SKM-1 (cell line): ENCODE results near the gene DOCK8.
A peak's percentile ranks its signal among the peaks of the same experiment; 100 is the strongest.
"Not testable (repeated sequence)": the region's sequence is repeated elsewhere in the genome, so short reads cannot be mapped to it uniquely, and the experiment has no call there.

Source experiments
- DNase-seq: peaks from one replicate; lab custom pipeline; 2025; ENCODE audit not compliant: unreplicated experiment; lab: John Stamatoyannopoulos, UW

DOCK8 gene

GRCh38 chr9:224582-225520 is 10.2 kb downstream of the DOCK8 start:
- DNase-seq: no peak

DNA sequence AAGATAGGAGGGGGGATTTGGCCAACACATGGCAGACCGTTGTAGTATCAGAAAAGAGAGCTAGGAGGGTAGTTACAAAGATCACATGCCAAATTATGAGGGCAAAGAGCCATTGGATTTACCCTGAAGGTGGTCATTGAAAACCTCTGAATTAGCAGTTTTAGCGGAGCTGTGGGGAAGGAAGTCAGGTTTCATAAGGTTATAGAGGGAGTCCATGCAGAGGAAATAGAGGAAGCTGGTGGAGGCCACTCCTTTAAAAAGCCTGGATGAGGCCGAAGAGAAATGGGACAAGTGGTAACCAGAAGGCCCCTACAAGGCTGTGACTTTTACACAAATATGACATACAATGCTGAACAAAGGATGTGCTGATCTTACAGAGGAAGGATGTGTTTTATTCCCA is 13.2 kb downstream of the DOCK8 start:
- DNase-seq: peak; percentile 81

DNA sequence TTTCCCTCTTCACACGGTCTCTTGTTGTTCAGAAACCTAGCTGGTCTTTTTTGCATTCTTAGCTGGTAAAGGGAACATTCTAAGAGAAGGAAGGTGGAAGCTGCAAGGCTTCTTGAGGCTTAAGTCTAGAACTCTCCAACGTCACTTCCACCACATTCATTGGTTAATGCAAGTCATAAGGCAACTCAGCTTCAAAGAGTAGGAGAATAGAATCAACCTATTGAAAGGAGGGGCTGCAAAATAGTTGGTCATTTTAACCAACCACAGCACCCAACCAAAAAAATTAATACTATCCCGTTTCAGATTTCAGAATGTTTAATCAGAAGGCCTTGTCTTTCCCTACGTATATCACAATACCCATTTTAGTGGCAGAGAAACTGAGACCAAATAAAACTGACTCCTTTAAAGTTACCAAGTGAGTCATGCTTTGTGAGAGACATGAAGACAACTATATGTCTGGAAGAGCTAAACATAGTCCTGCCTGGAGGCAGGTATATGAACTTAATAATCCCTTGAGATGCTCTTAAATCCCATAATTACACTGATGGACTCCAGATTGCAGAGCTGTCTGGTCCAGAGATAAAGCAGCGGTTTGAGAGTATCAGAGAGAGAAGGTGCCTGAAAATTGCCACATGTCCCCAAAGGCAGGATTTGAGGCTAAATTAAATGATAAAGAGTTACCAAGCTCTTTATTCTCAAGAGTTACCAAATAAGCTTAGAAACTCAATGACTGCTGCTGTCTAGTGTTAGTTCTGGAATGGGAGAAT is 14.4 kb downstream of the DOCK8 start:
- no peak for DNase-seq

DNA sequence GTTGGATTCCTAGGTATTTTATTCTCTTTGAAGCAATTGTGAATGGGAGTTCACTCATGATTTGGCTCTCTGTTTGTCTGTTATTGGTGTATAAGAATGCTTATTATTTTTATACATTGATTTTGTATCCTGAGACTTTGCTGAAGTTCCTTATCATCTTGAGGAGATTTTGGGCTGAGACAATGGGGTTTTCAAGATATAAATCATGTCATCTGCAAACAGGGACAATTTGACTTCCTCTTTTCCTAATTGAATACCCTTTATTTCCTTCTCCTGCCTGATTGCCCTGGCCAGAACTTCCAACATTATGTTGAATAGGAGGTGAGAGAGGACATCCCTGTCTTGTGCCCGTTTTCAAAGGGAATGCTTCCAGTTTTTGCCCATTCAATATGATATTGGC is 17.0 kb downstream of the DOCK8 start:
- not testable (repeated sequence) for DNase-seq

- not testable (repeated sequence) for DNase-seq
Observed at GRCh38 chr9:233708-234107, 19.0 kb downstream of the DOCK8 start.

- DNase-seq: no peak
Observed at GRCh38 chr9:237141-237857, 22.6 kb downstream of the DOCK8 start.

- DNase-seq: no peak
Observed at GRCh38 chr9:237858-238345, 23.2 kb downstream of the DOCK8 start.

- DNase-seq: no peak
Observed at GRCh38 chr9:242461-243080, 27.9 kb downstream of the DOCK8 start.

DNA sequence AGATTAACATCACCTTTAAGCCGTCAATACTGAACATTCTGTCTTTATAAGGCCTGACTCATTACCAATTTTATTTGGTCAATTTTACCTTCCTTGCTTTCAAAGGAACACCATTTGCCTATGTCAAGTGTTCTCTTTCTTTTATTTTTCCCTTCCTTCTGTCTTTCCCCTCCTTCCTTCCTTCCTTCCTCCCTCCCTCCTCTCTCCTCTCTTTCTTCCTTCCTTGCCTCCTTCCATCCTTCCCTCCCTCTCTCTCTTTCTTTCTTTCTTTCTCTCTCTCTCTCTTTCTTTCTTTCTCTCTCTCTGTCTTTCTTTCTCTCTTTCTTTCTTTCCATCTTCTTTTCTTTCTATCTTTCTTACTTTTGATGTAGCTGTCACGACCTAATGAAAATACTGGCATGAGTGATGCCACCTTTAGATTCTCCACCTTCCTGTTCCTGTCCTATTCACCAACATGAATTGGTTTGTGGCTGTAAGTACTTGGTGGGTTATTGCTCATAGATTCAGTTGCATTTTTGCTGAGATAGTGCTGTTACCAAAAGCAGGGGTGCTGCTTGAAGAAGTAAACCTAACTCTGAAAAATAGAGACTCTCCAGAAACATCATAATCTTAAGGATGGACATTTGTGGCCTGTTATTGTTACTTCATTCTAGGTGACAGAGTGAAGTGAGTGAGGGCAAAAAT is 33.8 kb downstream of the DOCK8 start:
- no peak for DNase-seq

GRCh38 chr9:249025-249424 is 34.4 kb downstream of the DOCK8 start:
- DNase-seq: no peak

DNA sequence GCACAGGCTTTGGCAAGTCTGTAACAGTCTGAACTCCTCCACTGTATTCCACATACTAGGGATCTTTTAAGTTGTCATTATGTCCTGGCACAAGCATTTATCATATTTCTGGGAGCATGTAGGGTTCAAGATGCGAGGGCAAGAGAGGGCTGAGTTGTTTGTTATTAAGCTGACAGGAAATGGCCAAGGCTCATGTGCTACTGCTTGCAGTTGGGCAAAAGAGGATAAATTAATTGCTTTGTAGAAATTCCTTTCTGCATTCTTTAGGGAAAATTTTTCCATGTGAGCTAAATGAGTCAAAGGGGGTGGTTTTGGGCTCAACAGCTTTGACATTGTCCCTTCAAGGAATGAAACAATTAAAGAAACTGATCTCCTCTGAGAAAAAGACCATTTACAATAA is 35.4 kb downstream of the DOCK8 start:
- DNase-seq: no peak

GRCh38 chr9:250625-251024 is 36.0 kb downstream of the DOCK8 start:
- DNase-seq: no peak

- no peak for DNase-seq
Observed at GRCh38 chr9:251398-251797, 36.7 kb downstream of the DOCK8 start.

DNA sequence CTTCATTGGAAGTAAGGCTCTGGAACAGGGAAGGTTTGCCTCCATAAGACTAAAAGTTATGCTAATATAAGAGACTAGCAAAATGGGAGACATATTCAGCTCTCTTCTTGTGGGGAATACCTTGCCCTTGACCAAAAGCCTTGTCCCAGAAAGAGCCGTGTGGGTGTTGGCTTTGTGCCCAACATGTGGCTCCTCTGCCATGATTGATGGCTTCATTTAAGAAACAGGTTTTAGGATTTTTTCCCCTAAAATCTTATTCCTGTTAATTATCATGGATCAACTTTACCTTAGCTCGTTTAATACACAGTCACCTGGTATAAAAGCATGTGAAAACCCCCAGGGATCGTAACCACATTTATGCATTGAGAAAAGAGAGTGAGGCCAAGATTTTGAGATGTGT is 38.9 kb downstream of the DOCK8 start:
- DNase-seq: no peak

DNA sequence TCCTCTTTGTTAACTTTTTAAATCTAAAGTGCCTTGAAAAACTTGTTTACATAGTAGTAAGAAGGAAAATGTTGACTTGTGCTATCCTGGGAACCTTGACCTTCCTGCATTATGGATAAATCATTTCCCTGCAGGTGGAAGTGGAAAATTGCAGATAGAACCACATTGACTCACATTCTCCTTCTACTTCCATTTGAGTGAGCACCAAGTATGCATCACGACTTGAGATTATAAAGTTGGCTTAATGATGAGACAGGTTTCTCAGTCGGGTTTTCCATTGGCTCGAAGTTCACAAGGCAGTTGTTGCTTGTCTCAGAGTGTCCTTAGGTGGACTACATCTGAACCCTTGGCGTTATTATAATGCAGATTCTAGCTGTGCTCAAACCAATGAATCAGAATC is 39.9 kb downstream of the DOCK8 start:
- DNase-seq: no peak

- DNase-seq: peak; percentile 79
Observed at GRCh38 chr9:257957-258356, 43.3 kb downstream of the DOCK8 start.

- no peak for DNase-seq
Observed at GRCh38 chr9:259405-260404, 45.0 kb downstream of the DOCK8 start.

DNA sequence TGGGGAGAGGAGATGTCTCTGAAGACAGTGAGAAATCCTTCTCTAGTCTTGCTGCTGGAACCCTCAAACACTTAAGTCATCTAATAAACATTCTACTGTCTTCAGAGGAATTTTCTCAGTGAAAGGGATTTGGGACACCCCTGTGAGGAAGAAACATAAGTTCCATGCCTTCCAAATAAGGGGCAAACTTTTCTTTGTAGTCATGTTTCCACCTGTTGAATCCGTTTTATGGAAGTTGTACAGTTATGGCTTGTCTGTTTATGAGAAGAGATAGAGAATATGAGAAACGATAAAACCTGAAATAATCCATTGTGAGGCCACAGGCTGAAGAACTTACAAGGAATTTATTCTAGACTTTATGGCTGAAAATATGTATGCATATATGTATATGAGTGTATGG is 49.6 kb downstream of the DOCK8 start:
- no peak for DNase-seq

- no peak for DNase-seq
Observed at GRCh38 chr9:265209-265870, 50.7 kb downstream of the DOCK8 start.
